ENCODE results near the gene RPL5.

Gene RPL5

GRCh38 chr1:92855236-92855635, 23.4 kb downstream of the RPL5 start:
- no peak for DNase-seq (ENCODE audit: low read depth)

DNA sequence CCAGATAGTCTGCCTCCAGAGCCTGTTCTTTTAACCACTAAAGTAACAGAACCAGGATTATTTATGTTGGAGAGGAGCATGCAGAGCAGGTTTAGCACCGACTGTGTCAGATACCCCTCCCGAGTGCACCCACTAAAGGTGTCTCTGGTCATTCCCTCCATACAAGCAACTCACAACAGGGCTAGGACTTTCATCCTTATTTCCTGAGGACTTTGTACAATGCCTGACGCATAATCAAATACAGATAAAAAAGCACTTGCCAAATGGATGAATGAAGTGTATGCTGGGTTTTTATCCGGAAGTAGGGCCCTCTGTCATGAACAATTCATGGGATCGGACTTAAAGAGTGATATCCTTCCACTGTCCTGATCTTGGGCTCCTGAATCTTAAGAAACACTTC, 26.0 kb downstream of the RPL5 start:
- DNase-seq (ENCODE audit: low read depth), result no peak

DNA sequence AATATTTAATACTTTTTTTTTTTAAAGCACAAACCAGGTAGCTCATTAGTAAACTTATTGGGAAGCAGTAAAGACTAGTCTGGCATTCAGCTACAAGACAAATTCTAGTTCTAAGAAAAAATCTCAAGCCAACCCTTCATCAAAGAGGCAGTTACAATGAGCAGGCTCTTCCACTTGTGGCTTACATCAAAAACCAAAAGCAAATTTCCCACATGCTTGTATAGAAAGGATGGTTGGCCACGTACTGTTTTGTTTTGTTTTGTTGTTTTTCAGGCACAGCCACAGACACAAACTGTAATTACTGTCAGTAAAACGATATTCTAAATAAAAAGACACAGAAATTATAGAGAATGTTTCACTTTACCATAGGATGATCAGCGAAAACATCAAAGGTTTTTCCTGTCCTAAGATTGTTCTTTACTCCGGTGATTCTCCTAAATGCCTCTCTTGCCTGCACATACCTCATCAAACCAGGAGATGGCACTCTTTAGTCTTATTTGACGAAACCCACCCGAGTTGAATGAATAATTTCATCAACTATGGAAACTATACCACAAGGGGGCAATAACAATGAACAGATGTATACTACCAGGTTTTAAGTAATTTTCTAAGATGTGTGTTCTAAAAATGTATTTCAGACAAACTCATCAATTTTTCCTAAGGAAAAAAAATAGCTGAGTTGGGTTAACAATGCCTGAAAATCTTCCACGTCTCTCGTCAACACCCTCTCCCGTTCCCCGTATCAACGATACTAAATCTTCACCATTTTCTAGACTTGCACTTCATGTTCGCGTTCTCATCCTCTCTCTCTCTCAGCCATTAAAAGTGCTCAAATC, 26.9 kb downstream of the RPL5 start:
- DNase-seq (ENCODE audit: low read depth), result peak; percentile 70

DNA sequence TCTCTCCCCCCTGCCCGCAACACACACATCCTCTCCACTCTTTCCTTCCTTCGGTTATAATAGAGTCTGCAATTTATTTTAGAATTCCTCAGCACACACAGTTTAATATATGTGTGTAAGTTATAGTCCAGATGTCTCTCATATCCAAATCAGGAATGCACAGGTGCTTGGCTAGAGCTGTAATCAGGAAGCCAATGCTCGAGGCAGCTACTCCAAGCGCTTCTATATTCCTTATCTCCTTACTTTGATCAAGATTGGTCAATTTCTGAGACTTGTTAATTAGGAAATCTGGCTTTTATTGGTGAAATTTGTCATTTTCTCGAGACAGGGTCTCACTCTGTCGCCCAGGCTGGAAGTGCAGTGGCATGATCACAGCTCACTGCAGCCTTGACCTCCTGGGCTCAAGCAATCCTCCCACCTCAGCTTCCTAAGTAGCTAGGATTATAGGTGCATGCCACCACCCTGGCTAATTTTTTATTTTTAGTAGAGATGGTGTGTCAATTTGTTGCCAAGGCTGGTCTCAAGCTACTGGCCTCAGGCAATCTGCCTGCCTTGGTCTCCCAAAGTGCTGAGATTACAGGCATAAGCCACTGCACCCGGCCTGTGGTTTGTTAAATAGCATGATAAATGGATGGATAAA, 27.7 kb downstream of the RPL5 start:
- DNase-seq (ENCODE audit: low read depth), result no peak

GRCh38 chr1:92862605-92863004, 30.8 kb downstream of the RPL5 start:
- no peak for DNase-seq (ENCODE audit: low read depth)

DNA sequence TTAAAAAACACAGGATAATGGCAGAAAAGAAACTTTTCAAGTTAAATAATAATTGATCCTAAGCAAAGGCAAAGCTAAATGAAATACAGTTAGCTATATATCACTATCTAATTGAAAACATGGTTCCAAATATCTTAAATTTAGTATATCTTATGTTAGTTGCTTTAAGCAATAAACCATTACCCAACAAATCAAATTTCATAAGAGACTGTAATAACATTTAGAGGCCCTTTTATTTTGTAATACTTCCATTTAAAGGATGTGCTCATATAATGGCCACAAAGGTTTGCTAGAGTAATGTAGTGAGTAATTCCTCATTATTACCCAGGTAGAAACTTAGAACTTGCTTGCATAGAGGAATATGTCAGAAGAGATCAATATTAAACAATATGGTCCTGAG, 32.3 kb downstream of the RPL5 start:
- no peak for DNase-seq (ENCODE audit: low read depth)

- no peak for DNase-seq (ENCODE audit: low read depth)
These were observed 38.8 kb downstream of the RPL5 start for GRCh38 chr1:92870591-92870990.

DNA sequence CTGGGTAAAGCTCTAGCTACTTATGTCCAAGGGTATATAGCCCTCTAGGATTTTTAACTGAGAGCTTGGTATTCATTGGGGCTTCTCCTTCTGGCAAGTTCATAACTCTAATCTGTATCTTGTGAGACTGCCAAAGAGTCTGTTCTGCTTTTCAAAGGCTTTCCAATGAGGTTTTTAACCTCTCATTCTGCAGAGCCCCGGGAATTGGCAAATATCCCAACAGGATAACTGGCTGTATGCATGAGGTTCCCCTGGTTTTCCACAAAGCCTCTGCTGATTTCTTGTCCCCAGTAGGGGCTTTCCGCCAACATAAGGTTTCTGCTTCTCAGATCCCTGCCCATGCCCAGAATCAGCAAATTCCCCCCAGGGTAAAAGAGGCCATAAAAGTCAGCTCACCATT, 40.9 kb downstream of the RPL5 start:
- DNase-seq (ENCODE audit: low read depth), result no peak

DNA sequence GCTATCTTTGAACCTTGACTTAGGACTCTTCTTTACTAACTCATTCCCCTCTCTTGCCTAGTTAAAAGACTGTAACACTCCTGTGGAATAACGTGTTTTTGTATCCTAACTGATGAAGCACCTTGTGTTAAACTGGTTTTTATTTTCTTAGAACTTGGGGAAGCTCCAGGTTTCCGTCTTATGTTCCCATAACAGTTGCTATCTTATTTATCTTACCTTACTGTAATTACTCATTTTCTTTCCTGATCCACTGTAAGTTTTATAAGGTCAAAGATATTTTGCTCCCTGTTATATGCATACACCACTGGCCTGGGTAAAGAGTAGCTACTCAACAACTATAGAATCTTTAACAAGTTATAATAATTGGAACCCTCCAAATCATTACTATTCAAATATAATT, 43.1 kb downstream of the RPL5 start:
- no peak for DNase-seq (ENCODE audit: low read depth)

DNA sequence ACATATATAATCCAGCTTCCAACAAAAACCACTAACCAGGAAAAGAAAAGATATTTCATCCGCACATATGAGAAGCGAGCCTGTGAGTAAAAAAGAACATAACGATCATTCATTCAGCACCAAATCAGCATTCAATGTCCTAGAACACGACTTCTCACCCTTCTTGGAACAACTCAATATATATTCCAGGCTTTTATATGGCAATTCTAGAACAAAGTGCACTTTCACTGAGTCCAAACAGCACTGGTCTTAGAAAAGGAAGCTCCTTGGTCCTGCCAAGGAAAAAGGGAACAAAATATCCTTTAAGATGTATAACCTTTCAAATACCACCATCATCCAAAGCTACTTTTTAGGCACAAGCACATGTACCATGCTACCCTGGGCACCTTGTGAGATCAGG, 44.5 kb downstream of the RPL5 start:
- DNase-seq (ENCODE audit: low read depth), result no peak

DNA sequence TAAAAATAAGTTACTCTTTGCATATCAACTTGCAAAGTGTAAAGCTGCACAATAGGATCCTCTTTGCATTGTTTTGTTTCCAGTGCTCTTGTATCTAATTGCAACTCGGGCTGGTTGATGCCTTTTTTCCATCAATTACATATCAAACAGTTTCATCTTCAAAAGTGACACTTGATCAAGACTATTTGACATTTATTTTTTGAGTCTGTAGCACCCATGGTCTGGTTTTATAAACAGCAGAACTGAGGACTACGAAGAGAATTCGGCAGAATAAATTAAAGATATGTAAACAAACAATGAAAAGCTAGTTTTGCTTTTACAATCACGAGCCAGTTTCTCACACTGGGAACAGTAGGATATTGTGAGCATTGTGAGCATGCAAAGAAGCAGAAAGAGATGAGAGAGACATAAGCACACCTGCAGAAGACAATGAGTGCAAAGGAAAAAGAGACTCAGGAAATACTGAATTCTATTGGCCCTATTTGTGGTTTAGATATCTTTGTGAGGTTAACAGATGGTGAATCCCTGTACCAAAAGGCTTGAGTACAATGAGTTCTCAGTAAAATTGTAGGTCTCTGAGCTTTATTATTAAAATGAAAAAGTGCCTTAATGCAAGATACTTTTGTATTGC, 45.4 kb downstream of the RPL5 start:
- no peak for DNase-seq (ENCODE audit: low read depth)

- no peak for DNase-seq (ENCODE audit: low read depth)
These were observed 46.0 kb downstream of the RPL5 start for GRCh38 chr1:92877792-92878191.

- no peak for DNase-seq (ENCODE audit: low read depth)
These were observed 47.6 kb downstream of the RPL5 start for GRCh38 chr1:92879316-92879968.

- no peak for DNase-seq (ENCODE audit: low read depth)
These were observed 49.6 kb downstream of the RPL5 start for GRCh38 chr1:92881391-92881790.

GRCh38 chr1:92882819-92883218, 51.0 kb downstream of the RPL5 start:
- no peak for DNase-seq (ENCODE audit: low read depth)

DNA sequence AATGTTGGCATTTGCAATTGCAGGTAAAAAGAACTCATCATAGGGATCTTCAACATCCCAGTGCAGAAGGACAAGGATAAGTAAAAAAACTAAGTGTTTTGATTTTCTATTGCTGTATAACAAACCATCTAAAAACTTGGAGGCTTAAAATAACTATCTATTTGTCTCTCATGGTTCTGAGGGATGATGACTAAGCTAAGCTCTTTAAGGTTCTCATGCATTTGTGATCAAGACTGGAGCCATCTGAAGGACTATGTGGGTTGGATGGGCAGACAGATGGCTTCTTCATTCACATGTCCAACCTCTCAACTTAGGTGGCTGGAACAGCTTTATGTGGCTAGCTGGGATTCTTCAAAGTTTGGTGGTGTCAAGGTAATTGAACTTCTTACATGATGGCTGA, 51.5 kb downstream of the RPL5 start:
- no peak for DNase-seq (ENCODE audit: low read depth)

GRCh38 chr1:92884195-92884594, 52.4 kb downstream of the RPL5 start:
- DNase-seq (ENCODE audit: low read depth), result no peak

GRCh38 chr1:92886886-92887419, 55.1 kb downstream of the RPL5 start:
- DNase-seq (ENCODE audit: low read depth), result no peak

- DNase-seq (ENCODE audit: low read depth), result no peak
These were observed 55.6 kb downstream of the RPL5 start for GRCh38 chr1:92887465-92887864.

Data from HS-27A (cell line).